ENCODE measurements around the gene ONECUT3. TPM values are rescaled to one million over a fixed set of nuclear protein-coding genes. Genes with fewer than 3 reads are reported as not detected.

Gene ONECUT3
- total RNA-seq, 4 donors from 2014 or later, result not detected

DNA sequence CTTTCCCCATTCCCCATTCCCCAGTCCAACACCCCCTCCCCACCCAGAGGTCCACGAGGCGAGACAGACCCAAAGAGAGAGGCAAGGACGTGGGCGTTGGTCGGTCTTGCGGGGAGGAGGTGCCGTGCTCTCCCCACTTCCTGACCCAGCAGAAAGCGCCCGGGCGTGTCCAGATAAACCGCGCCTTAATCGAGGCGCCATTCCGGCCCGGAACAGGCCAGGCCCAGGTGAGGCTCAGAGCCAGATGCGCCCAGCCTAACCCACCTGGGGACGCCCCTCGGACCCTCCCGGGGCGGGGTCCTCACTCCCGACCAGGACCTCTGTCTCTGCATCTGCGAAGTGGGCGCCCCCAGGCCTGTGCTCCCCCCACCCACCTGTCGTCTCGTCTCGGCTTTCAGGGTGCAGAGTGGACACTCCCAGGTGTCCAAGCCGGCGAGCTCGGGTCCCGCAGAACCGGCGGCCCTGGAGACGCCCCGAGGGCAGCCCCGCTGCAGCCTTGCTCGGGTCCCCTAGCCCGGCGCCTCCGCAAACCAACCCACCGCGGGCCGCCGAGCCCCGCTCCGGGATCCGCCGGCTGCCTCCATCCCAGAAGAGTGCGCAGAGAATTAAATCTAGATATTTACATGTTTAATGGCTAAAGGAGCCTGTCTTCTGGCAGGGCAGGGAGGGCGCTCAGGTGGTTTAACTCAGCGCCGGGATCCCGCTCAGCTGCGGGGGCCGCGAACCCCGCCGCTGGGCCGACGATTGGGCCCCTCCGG is 5.0 kb upstream of the ONECUT3 start:
- H3K36me3 ChIP-seq, result no peaks in the 10 kb centered on the region
- no peaks in the 10 kb centered on the region for H3K9me3 ChIP-seq
- no peak overlapping the region for H3K4me3 ChIP-seq
- no peak overlapping the region for H3K27ac ChIP-seq
- peaks cover 0 to 51% (median 20%) of the 10 kb centered on the region in 4 donors for H3K4me1 ChIP-seq
- DNase-seq (ENCODE audit: low spot score in 2 of 2), result no peak
- peaks cover 0 to 96% of the 10 kb centered on the region in 2 donors for H3K27me3 ChIP-seq
- TF ChIP-seq EP300 (IDR thresholded peaks at IDR 0.05) (no peak), POLR2A (IDR thresholded peaks at IDR 0.05) (no peak)
- TF ChIP-seq, protein P1, sequence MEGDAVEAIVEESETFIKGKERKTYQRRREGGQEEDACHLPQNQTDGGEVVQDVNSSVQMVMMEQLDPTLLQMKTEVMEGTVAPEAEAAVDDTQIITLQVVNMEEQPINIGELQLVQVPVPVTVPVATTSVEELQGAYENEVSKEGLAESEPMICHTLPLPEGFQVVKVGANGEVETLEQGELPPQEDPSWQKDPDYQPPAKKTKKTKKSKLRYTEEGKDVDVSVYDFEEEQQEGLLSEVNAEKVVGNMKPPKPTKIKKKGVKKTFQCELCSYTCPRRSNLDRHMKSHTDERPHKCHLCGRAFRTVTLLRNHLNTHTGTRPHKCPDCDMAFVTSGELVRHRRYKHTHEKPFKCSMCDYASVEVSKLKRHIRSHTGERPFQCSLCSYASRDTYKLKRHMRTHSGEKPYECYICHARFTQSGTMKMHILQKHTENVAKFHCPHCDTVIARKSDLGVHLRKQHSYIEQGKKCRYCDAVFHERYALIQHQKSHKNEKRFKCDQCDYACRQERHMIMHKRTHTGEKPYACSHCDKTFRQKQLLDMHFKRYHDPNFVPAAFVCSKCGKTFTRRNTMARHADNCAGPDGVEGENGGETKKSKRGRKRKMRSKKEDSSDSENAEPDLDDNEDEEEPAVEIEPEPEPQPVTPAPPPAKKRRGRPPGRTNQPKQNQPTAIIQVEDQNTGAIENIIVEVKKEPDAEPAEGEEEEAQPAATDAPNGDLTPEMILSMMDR (IDR thresholded peaks at IDR 0.05), result no peak
- 1 to 3% methylated on average over 32 to 44 of the region's 61 CpGs for WGBS, 2 donors

DNA sequence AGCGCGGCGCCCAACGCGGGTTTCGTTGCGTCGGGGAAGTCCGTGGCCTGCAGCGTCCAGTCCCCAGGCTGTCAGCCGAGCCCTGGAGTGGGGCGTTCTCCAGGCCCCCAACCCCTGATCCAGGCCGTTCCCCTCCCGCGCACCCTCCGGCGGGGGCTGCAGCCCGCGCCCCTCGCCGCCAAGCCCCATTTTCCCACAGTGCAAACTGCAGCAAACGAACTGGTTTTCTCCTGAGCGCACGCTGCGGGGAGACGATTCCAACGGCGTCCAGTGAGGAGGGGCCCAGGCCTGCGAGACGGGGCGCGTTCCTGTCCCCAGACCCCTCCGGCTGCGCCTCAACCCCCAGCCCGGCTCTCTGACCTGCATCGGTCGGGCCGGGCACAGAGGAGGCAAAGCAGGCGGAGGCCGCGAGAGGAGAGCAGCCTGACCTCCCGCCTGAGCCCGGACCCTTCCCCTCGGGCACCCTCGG is 4.4 kb upstream of the ONECUT3 start:
- H3K27me3 ChIP-seq, result peaks cover 0 to 90% of the 10 kb centered on the region in 2 donors
- no peaks in the 10 kb centered on the region for H3K36me3 ChIP-seq
- no peak for DNase-seq (ENCODE audit: low spot score in 2 of 2)
- peaks cover 0 to 51% (median 20%) of the 10 kb centered on the region in 4 donors for H3K4me1 ChIP-seq
- 1 to 3% methylated on average over 37 to 44 of the region's 45 CpGs for WGBS, 2 donors
- H3K4me3 ChIP-seq, result no peak overlapping the region
- no peaks in the 10 kb centered on the region for H3K9me3 ChIP-seq
- no peak overlapping the region for H3K27ac ChIP-seq
- TF ChIP-seq POLR2A (IDR thresholded peaks at IDR 0.05) (no peak), EP300 (IDR thresholded peaks at IDR 0.05) (no peak)
- TF ChIP-seq, protein P1 (IDR thresholded peaks at IDR 0.05), result no peak

DNA sequence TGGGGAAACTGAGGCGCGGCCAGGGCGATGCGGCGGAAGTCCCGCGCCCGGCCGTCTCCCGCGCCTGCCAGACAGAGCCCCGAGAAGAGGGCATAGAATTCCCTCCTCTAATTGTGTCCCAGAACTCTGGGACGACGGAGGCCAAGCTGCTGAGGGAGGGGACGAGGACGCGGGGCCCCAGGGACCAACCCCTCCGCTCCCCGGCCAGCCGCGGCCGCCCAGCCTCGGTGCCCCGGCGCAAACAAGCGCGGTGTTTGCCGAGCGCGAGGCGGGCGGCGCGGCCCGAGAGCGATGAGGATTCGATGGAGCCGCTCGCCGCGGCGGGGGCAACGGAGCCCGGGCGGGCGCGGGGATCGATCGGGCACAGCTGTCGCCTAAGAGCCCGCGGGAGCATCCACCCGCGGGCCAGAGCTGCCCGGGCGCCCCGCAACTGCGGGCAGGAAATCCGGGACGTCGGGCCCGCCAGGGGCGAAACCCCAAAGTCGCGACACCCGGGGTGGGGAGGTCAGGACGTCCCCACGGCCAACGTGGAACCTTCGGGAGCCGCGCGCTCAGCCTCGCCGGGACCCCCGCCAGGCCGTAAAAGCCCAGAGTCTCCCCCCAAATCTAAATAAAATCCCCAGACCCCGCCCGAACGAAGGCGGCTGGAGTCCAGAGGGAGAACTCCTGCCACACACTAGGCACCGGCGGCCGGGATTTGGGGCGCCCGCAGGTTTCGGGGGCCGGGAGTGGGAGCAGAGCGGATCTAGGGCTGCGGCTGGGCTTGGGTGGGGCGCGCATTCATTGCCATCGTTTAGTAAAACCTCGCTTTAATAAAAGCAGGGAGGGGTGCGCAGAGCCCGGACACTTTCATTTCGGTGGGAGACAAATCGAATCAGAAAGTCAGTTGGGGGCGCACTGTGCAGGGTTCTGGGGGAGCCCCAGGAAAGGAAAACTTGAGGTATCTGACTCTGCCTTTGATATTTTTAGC is 3.6 kb upstream of the ONECUT3 start:
- H3K9me3 ChIP-seq, result no peaks in the 10 kb centered on the region
- peak overlapping the region in 1 of 4 donors; percentile 3 for H3K4me3 ChIP-seq
- WGBS, 2 donors, result 2% methylated on average over 32 to 96 of the region's 99 CpGs
- TF ChIP-seq EP300 (IDR thresholded peaks at IDR 0.05) (no peak), POLR2A (IDR thresholded peaks at IDR 0.05) (no peak)
- no peak overlapping the region for H3K27ac ChIP-seq
- no peak for DNase-seq (ENCODE audit: low spot score in 2 of 2)
- H3K36me3 ChIP-seq, result no peaks in the 10 kb centered on the region
- H3K4me1 ChIP-seq, result peaks cover 0 to 53% (median 20%) of the 10 kb centered on the region in 4 donors
- peaks cover 0 to 84% of the 10 kb centered on the region in 2 donors for H3K27me3 ChIP-seq

DNA sequence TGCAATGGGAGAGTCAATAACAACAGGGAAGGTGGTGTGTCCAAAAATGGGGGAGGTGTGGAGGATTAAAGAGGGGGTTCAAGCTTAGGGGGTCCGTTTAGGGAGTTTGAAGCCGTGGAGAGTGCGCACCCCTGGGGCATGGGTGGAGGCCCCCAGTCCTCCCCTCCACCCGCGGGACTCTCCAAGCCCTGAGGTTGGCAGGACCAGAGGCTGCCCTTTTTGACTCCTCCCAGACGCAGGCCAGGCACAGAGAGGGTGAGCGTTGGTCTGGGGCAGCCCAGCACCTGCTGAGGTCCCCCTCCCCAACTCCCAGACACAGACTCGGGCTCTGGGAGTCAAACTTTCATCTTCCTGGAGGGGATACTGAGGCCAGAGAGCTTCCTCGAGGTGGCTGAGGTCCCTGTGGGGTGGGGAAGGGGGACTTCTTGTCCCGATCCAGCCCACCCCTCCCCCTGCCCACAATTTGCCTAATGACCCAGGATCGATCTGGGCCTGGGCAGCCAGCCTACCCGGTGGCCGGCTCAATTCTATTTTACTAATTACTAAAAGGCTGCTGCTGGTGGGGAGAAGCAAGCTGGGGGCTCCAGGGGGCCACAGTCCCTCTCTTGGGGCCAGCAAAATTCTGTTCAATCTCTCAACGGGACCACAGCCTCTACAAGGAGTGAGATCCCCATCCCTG is 2.8 kb upstream of the ONECUT3 start:
- Histone ChIP-seq H3K36me3 (no peaks in the 10 kb centered on the region), H3K27ac (no peak overlapping the region), H3K9me3 (no peaks in the 10 kb centered on the region), H3K4me3 (no peak overlapping the region), H3K4me1 (peaks cover 0 to 54% (median 22%) of the 10 kb centered on the region in 4 donors), H3K27me3 (peaks cover 0 to 84% of the 10 kb centered on the region in 2 donors)
- DNase-seq (ENCODE audit: low spot score in 2 of 2), result no peak
- TF ChIP-seq POLR2A (IDR thresholded peaks at IDR 0.05), result no peak
- TF ChIP-seq, protein P1 (IDR thresholded peaks at IDR 0.05), result no peak
- TF ChIP-seq EP300 (IDR thresholded peaks at IDR 0.05), result no peak
- 1 to 3% methylated on average over 12 to 13 of the region's 14 CpGs for WGBS, 2 donors

DNA sequence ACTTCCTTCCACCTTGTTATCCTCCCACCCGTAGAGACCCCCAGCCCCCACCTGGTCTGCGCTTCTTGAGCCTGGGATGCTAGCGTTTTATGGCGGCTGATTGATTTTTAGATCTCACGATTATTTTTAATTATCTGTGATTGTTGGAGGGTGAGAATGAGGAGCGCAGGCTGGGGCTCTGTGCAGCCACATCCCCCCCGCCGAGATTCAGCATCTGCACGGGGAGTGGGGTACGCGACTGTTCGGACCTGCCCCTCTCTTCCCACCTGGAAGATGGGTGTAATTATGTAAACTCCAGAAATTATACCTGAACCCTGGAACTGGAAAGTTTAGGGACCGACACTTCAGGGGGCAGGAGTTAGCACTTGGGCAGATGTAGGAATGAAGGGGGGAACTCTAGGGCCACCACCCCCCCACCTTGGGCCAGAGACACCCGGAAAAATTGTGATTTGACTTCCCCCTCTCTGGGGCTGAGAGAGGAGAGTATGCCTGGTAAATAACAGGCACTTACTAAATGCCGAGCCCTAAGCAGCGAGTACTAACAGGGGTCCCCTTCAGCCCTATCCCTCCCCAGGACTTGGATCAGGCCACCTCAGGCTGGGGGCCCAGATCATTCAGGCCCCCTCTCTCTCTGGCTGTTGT is 1.8 kb upstream of the ONECUT3 start:
- TF ChIP-seq, protein P1 (IDR thresholded peaks at IDR 0.05), result no peak
- TF ChIP-seq POLR2A (IDR thresholded peaks at IDR 0.05) (no peak), EP300 (IDR thresholded peaks at IDR 0.05) (no peak)
- Histone ChIP-seq H3K4me1 (peaks cover 0 to 58% (median 22%) of the 10 kb centered on the region in 4 donors), H3K4me3 (no peak overlapping the region), H3K9me3 (no peaks in the 10 kb centered on the region), H3K27ac (no peak overlapping the region), H3K36me3 (no peaks in the 10 kb centered on the region), H3K27me3 (peaks cover 0 to 87% of the 10 kb centered on the region in 2 donors)
- DNase-seq (ENCODE audit: low spot score in 2 of 2), result no peak
- WGBS, 2 donors, result 4 to 7% methylated on average over 16 of the region's 16 CpGs
